ENCODE results near the gene FKBP7.
"Not testable (repeated sequence)": the region's sequence is repeated elsewhere in the genome, so short reads cannot be mapped to it uniquely, and the experiment has no call there.

The FKBP7 gene

GRCh38 chr2:178448968-178449661 lies 29.3 kb downstream of the FKBP7 start:
- no peak for DNase-seq

GRCh38 chr2:178441426-178441825 lies 37.0 kb downstream of the FKBP7 start:
- DNase-seq, result no peak

- no peak for DNase-seq
Observed at GRCh38 chr2:178436662-178437061, 41.7 kb downstream of the FKBP7 start.

- no peak for DNase-seq
Observed at GRCh38 chr2:178429336-178429735, 49.1 kb downstream of the FKBP7 start.

- no peak for DNase-seq
Observed at GRCh38 chr2:178428396-178428806, 50.0 kb downstream of the FKBP7 start.

- DNase-seq, result no peak
Observed at GRCh38 chr2:178427458-178427857, 50.9 kb downstream of the FKBP7 start.

- no peak for DNase-seq
Observed at GRCh38 chr2:178426388-178426787, 52.0 kb downstream of the FKBP7 start.

- DNase-seq, result no peak
Observed at GRCh38 chr2:178425255-178425827, 53.1 kb downstream of the FKBP7 start.

GRCh38 chr2:178423746-178424145 lies 54.7 kb downstream of the FKBP7 start:
- DNase-seq, result not testable (repeated sequence)

- DNase-seq, result no peak
Observed at GRCh38 chr2:178422097-178422496, 56.3 kb downstream of the FKBP7 start.

- no peak for DNase-seq
Observed at GRCh38 chr2:178420463-178420999, 57.9 kb downstream of the FKBP7 start.

- no peak for DNase-seq
Observed at GRCh38 chr2:178419123-178419522, 59.3 kb downstream of the FKBP7 start.

- DNase-seq, result no peak
Observed at GRCh38 chr2:178418426-178418825, 60.0 kb downstream of the FKBP7 start.

GRCh38 chr2:178417916-178418315 lies 60.5 kb downstream of the FKBP7 start:
- no peak for DNase-seq

GRCh38 chr2:178415979-178416378 lies 62.4 kb downstream of the FKBP7 start:
- no peak for DNase-seq

- DNase-seq, result no peak
Observed at GRCh38 chr2:178414266-178415247, 63.8 kb downstream of the FKBP7 start.

Measured in 8988T (cell line).